Measurements from ENCODE around the gene GLS. TPM values are rescaled to one million over a fixed set of nuclear protein-coding genes. Genes with fewer than 3 reads are reported as not detected.

Gene GLS
- total RNA-seq, 1 experiment from 2014 or later, result 97.4 TPM

- RAD21 ChIA-PET (ENCODE audit: low non-redundant PET in 1 of 2, low total read pairs in 2 of 2, uncharacterized antibody in 2 of 2, unreplicated experiment in 2 of 2), result no interaction called here
- DNase-seq (ENCODE audit: low read depth, low spot score) (no peak), ATAC-seq (no peak)
- Histone ChIP-seq H3K36me3 (ENCODE audit: control insufficient read depth in 1 of 2, insufficient read depth in 2 of 2, low read length in 2 of 2) (peaks cover 56 to 68% of the 10 kb centered on the region in 2 experiments), H3K27me3 (ENCODE audit: insufficient read depth, low read length) (no peaks in the 10 kb centered on the region), H3K79me2 (ENCODE audit: insufficient read depth, low read length) (no peaks in the 10 kb centered on the region), H3K4me2 (ENCODE audit: low read length) (no peak overlapping the region), H2AFZ (ENCODE audit: low read depth, low read length, poor library complexity, severe bottlenecking) (no peak overlapping the region), H3K4me3 (replicated peaks in 1 of 2; ENCODE audit: low read depth in 1 of 2, low read length in 2 of 2) (no peak overlapping the region), H3K9ac (ENCODE audit: low read length) (no peak overlapping the region), H4K20me1 (ENCODE audit: insufficient read depth) (no peaks in the 10 kb centered on the region), H3K9me2 (ENCODE audit: insufficient read depth) (no peaks in the 10 kb centered on the region), H3K27ac (ENCODE audit: low read depth, low read length) (no peak overlapping the region), H3K4me1 (ENCODE audit: control insufficient read depth in 1 of 2, insufficient read depth in 2 of 2, low read length in 2 of 2) (no peaks in the 10 kb centered on the region), H3K9me3 (ENCODE audit: control insufficient read depth in 1 of 2, insufficient read depth in 1 of 2, low read depth in 1 of 2, low read length in 2 of 2) (no peaks in the 10 kb centered on the region)
- TF ChIP-seq ZNF274 (IDR thresholded peaks at IDR 0.05; ENCODE audit: low read depth, low read length), result no peak
- no peak for TF ChIP-seq EZH2 (IDR thresholded peaks at IDR 0.05)
- no peak for TF ChIP-seq ELF1 (IDR thresholded peaks at IDR 0.05; ENCODE audit: borderline replicate concordance, low read depth)
- no peak for TF ChIP-seq ATF3 (IDR thresholded peaks at IDR 0.05)
- no peak for TF ChIP-seq RAD21 (IDR thresholded peaks at IDR 0.05; ENCODE audit: low read depth)
- no peak for TF ChIP-seq CTCF (IDR thresholded peaks at IDR 0.05 in 2 of 3, conservative IDR thresholded peaks at IDR 0.05 in 1 of 3; ENCODE audit: borderline replicate concordance in 1 of 3, insufficient read depth in 1 of 3, low read depth in 2 of 3, low read length in 2 of 3)
- no peak for TF ChIP-seq TCF7L2 (IDR thresholded peaks at IDR 0.05; ENCODE audit: borderline replicate concordance, extremely low read depth, insufficient read depth, insufficient read length)
- no peak for TF ChIP-seq ZFX (IDR thresholded peaks at IDR 0.05)
- no peak for TF ChIP-seq POLR2AphosphoS5 (IDR thresholded peaks at IDR 0.05; ENCODE audit: low read depth, low read length)
- TF ChIP-seq CBX3 (IDR thresholded peaks at IDR 0.05; ENCODE audit: low read depth), result no peak
- TF ChIP-seq EGR1 (IDR thresholded peaks at IDR 0.05; ENCODE audit: low read depth), result no peak
- no peak for TF ChIP-seq CEBPB (IDR thresholded peaks at IDR 0.05; ENCODE audit: low read depth)
- TF ChIP-seq FOSL1 (IDR thresholded peaks at IDR 0.05; ENCODE audit: low read depth), result no peak
- TF ChIP-seq MAX (IDR thresholded peaks at IDR 0.05), result no peak
- no peak for TF ChIP-seq YY1 (IDR thresholded peaks at IDR 0.05; ENCODE audit: extremely low read depth, insufficient replicate concordance, low read depth, low read length)
- BruUV-seq (replicated peaks), result no TSS peak
- CTCF ChIA-PET, result no interaction called here
- intact Hi-C loops (cut with micrococcal nuclease), result no loop called here
- POLR2A ChIA-PET, result no interaction called here
Observed at GRCh38 chr2:190993292-190993643, 112.6 kb downstream of the GLS start.

All from HCT116 (cell line).